WERI-Rb-1 (cell line): ENCODE data around the gene ZFYVE26.

Experiments
- DNase-seq: peaks from one replicate; pipeline ENCODE4 v3.0.0-alpha.2; 2020
- H3K27ac ChIP-seq: fragments of 250-450 bp; sonication (Bioruptor Pico); 2 replicates; pipeline ENCODE4 v1.5.1; 2020; ENCODE audit warnings: mild to moderate bottlenecking, moderate library complexity
- H3K27me3 ChIP-seq: fragments of 250-450 bp; sonication (Bioruptor Pico); 2 replicates; pipeline ENCODE4 v1.5.1; 2021; ENCODE audit warnings: mild to moderate bottlenecking, low read depth, moderate library complexity; ENCODE audit not compliant: insufficient read depth, severe bottlenecking
- H3K36me3 ChIP-seq: fragments of 250-450 bp; sonication (Bioruptor Pico); 2 replicates; pipeline ENCODE4 v1.5.1; 2020; ENCODE audit warnings: mild to moderate bottlenecking, moderate library complexity
- H3K4me3 ChIP-seq: 2 replicates; pipeline ENCODE4 v1.5.1; 2011; ENCODE audit warnings: low read depth, mild to moderate bottlenecking, control low read depth, low read length
- H3K9me3 ChIP-seq: fragments of 250-450 bp; sonication (Bioruptor Pico); 2 replicates; pipeline ENCODE4 v1.5.1; 2021; ENCODE audit warnings: mild to moderate bottlenecking, moderate library complexity; ENCODE audit not compliant: severe bottlenecking
- TF ChIP-seq, protein P1 (sequence below): IDR thresholded peaks from 2 replicates; pipeline ENCODE4 v1.5.1; 2011; ENCODE audit warnings: low read depth, mild to moderate bottlenecking, control low read depth, inconsistent platforms, low read length

The ZFYVE26 gene

DNA sequence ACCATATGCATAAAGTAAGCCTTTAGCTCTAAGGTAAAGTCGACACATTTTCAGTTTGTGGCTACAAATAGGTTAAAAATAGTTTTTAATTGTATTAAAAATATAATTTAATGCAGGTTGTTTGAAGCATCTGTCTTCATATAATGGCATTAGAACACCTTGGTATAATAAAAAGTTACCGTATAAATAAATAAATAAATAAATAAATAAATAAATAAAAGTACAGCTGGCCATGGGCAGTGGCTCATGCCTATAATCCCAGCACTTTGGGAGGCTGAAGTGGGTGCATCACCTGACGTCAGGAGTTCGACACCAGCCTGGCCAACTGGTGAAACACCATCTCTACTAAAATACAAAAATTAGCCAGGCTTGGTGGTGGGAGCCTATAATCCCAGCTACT is 15.6 kb downstream of the ZFYVE26 start:
- H3K9me3 ChIP-seq, result no peaks in the 10 kb centered on the region
- peaks cover 53% of the 10 kb centered on the region for H3K36me3 ChIP-seq
- no peak overlapping the region for H3K4me3 ChIP-seq
- TF ChIP-seq, protein P1, sequence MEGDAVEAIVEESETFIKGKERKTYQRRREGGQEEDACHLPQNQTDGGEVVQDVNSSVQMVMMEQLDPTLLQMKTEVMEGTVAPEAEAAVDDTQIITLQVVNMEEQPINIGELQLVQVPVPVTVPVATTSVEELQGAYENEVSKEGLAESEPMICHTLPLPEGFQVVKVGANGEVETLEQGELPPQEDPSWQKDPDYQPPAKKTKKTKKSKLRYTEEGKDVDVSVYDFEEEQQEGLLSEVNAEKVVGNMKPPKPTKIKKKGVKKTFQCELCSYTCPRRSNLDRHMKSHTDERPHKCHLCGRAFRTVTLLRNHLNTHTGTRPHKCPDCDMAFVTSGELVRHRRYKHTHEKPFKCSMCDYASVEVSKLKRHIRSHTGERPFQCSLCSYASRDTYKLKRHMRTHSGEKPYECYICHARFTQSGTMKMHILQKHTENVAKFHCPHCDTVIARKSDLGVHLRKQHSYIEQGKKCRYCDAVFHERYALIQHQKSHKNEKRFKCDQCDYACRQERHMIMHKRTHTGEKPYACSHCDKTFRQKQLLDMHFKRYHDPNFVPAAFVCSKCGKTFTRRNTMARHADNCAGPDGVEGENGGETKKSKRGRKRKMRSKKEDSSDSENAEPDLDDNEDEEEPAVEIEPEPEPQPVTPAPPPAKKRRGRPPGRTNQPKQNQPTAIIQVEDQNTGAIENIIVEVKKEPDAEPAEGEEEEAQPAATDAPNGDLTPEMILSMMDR, result no peak
- H3K27ac ChIP-seq, result no peak overlapping the region
- no peaks in the 10 kb centered on the region for H3K27me3 ChIP-seq
- DNase-seq, result no peak

DNA sequence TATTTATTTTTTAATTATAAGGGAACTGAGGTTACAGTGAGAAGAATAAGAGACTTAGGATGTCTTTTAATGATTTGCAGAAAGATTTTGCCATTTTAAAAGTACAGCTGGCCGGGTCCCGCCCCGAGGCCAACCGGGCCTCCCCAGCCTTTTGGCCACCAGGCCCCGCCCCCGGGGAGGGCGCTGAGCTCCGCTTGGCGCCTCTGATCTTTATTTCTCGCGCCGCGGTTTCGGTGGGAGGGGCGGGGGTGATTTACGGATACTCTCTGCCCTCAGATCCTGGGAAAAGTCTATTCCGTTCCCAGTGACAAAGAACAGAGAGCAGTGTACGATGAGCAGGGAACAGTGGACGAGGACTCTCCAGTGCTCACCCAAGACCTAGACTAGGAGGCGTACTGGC is 17.7 kb downstream of the ZFYVE26 start:
- no peak for DNase-seq
- H3K4me3 ChIP-seq, result no peak overlapping the region
- no peaks in the 10 kb centered on the region for H3K9me3 ChIP-seq
- TF ChIP-seq, protein P1, result no peak
- no peaks in the 10 kb centered on the region for H3K27me3 ChIP-seq
- H3K27ac ChIP-seq, result no peak overlapping the region
- H3K36me3 ChIP-seq, result peaks cover 46% of the 10 kb centered on the region

DNA sequence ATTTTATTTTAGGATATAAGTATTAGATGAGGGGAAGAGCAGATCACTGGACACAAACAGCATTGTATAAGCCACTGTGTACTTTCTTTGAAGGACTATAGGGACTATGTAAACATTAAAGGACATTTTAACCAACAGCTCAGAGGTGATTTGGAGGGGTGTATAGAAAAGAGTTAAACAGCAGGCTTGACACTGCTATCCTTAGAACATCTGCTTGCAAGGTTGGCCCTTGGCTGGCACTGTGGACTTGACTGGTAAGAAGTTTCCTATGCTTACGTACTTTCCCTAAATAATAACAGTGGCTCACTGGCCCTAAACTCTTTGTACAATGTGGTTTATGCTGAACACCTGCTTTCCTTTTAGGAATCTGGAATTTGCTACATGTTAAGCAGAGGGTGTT is 28.7 kb downstream of the ZFYVE26 start:
- Histone ChIP-seq H3K4me3 (no peak overlapping the region), H3K36me3 (peaks cover 65% of the 10 kb centered on the region), H3K27me3 (no peaks in the 10 kb centered on the region), H3K27ac (no peak overlapping the region), H3K9me3 (no peaks in the 10 kb centered on the region)
- TF ChIP-seq, protein P1, result no peak
- no peak for DNase-seq

DNA sequence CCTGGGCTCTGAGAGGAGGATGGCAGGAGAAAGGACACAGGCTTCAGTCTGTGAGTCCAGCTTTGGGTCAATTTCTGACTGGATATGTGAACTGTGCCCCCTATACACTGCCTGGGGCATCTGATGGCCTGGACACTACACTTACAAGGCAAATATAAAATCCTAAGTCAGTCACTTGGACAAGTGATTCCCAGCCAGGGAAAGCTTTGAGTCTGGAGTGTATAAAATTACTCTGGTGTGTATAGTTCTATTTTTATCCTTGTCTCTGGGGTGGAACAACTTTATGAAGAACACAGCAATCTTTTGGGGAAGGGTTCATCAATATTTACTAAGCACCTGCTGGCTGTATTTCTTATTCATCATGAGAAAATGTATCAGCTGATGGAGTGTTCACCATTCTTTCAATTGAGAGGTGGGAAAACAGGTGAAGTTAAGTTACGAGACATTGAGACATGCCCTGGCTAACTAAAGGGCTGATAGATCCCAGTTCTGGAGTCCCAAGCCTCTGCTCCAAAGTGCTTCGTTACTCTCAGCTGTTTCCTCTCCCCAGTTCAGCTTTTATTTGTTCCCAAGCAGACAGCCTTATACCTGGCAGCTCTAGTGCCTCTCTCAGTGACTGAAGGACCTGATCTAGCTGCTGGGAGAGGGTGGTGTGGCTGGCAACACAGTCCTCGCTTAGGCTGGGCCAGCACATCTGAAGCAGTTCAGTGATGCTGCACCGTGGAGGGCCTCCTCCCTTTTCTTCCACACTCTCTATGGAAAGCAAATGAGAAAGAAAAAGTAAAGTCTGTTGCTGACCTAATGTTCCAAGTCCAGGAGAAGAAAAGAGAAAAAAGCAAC is 30.9 kb downstream of the ZFYVE26 start:
- TF ChIP-seq, protein P1, result no peak
- peaks cover 76% of the 10 kb centered on the region for H3K36me3 ChIP-seq
- H3K9me3 ChIP-seq, result no peaks in the 10 kb centered on the region
- no peak for DNase-seq
- no peaks in the 10 kb centered on the region for H3K27me3 ChIP-seq
- no peak overlapping the region for H3K27ac ChIP-seq
- no peak overlapping the region for H3K4me3 ChIP-seq

DNA sequence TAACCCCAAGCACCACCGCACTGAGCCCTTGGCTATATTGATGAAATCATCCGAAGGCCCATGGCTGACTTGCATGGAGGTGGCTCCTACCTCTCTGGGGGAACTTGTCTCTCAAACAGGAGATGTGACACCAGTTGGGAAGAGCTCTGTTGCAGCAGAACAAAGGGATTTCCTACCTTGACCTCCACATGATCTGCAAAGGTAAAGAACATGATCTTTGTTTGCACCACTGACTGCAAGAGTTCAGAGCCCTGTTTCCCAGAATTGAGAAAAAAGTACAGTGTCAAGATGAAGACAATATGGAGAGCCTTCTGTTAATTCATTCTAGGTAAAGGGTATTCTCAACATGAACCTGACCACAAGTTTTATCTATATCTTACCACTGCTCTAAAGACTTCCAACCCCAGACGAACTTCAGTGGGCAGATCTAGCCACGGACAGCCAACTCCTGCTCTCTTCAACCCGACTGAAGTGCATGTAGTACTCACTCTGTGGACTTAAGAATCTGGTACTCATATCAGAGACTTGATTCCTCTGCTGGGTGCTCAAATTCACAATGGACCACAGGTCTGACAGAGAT is 32.1 kb downstream of the ZFYVE26 start:
- DNase-seq, result no peak
- no peak overlapping the region for H3K4me3 ChIP-seq
- TF ChIP-seq, protein P1, result no peak
- no peak overlapping the region for H3K27ac ChIP-seq
- peaks cover 76% of the 10 kb centered on the region for H3K36me3 ChIP-seq
- no peaks in the 10 kb centered on the region for H3K27me3 ChIP-seq
- no peaks in the 10 kb centered on the region for H3K9me3 ChIP-seq
